Daoy (cell line): ENCODE data around the gene MYOCD. TPM values are rescaled to one million over a fixed set of nuclear protein-coding genes. Genes with fewer than 3 reads are reported as not detected.

Experiments
- DNase-seq: peaks from one replicate; pipeline ENCODE4 v3.0.0-alpha.2; 2015; ENCODE audit warnings: low read depth
- total RNA-seq: library from RNA; depleted of rRNA; stranded (reverse); fragments of >200 nt; shearing (Covaris generic); gene quantifications from 2 replicates; pipeline ENCODE4 v1.2.3, GENCODE V29; 2014

The MYOCD gene
- total RNA-seq, 1 experiment from 2014 or later, result 1.4 TPM

GRCh38 chr17:12745486-12745885 lies 79.8 kb downstream of the MYOCD start:
- DNase-seq, result no peak

- DNase-seq, result peak; percentile 31
These were observed 91.1 kb downstream of the MYOCD start for GRCh38 chr17:12756786-12757185.

- no peak for DNase-seq
These were observed 93.4 kb downstream of the MYOCD start for GRCh38 chr17:12759090-12759489.

GRCh38 chr17:12765548-12765947 lies 99.9 kb downstream of the MYOCD start:
- peak; percentile 90 for DNase-seq

- DNase-seq, result no peak
These were observed 102.6 kb downstream of the MYOCD start for GRCh38 chr17:12768255-12768654.

- no peak for DNase-seq
These were observed 104.3 kb downstream of the MYOCD start for GRCh38 chr17:12769981-12770380.

- DNase-seq, result no peak
These were observed 107.5 kb downstream of the MYOCD start for GRCh38 chr17:12773153-12773552.

- no peak for DNase-seq
These were observed 123.4 kb downstream of the MYOCD start for GRCh38 chr17:12789075-12789480.

- peak; percentile 83 for DNase-seq
These were observed 124.0 kb downstream of the MYOCD start, which contains the start of gene ARHGAP44 for GRCh38 chr17:12789481-12790248. Gene ARHGAP44, plus strand, starts transcription at chr17:12789498. Its CDS starts 341 bp downstream, at chr17:12789839.

GRCh38 chr17:12790249-12791106 lies 124.8 kb downstream of the MYOCD start:
- DNase-seq, result no peak

- no peak for DNase-seq
These were observed 129.3 kb downstream of the MYOCD start for GRCh38 chr17:12794919-12795532.

GRCh38 chr17:12800855-12801365 lies 135.2 kb downstream of the MYOCD start:
- no peak for DNase-seq

- DNase-seq, result no peak
These were observed 140.9 kb downstream of the MYOCD start for GRCh38 chr17:12806630-12807029.

- no peak for DNase-seq
These were observed 143.0 kb downstream of the MYOCD start for GRCh38 chr17:12808723-12809122.

- no peak for DNase-seq
These were observed 147.2 kb downstream of the MYOCD start for GRCh38 chr17:12812877-12813276.

GRCh38 chr17:12813664-12814063 lies 148.0 kb downstream of the MYOCD start:
- DNase-seq, result peak; percentile 43

- no peak for DNase-seq
These were observed 149.0 kb downstream of the MYOCD start for GRCh38 chr17:12814718-12815117.

- DNase-seq, result peak; percentile 17
These were observed 150.0 kb downstream of the MYOCD start for GRCh38 chr17:12815642-12816141.
